ENCODE results near the gene AEBP1. TPM values are rescaled to one million over a fixed set of nuclear protein-coding genes. Genes with fewer than 3 reads are reported as not detected.

Gene AEBP1
- total RNA-seq, 2 donors from 2014 or later, result 39.2 to 51.9 TPM

GRCh38 chr7:44095781-44096180 lies 8.4 kb upstream of the AEBP1 start:
- Histone ChIP-seq H3K4me1 (no peaks in the 10 kb centered on the region), H3K9me3 (no peaks in the 10 kb centered on the region), H3K4me3 (no peak overlapping the region), H3K27me3 (no peaks in the 10 kb centered on the region), H3K36me3 (replicated peaks in 1 of 2; ENCODE audit: insufficient read depth in 1 of 2, low read depth in 2 of 2) (no peaks in the 10 kb centered on the region), H3K27ac (no peak overlapping the region)
- TF ChIP-seq CTCF (IDR thresholded peaks at IDR 0.05) (no peak), POLR2A (IDR thresholded peaks at IDR 0.05) (no peak)
- WGBS, 2 donors, result 84 to 94% methylated on average over 3 of the region's 3 CpGs
- DNase-seq, result no peak
- intact Hi-C loops (cut with DNase I), result no loop called here
- no peak for ATAC-seq

- no peak overlapping the region for H3K4me3 ChIP-seq
- H3K9me3 ChIP-seq, result no peaks in the 10 kb centered on the region
- 69 to 79% methylated on average over 6 to 8 of the region's 8 CpGs for WGBS, 2 donors
- no peaks in the 10 kb centered on the region for H3K4me1 ChIP-seq
- no peak for ATAC-seq
- no peak for DNase-seq
- no peaks in the 10 kb centered on the region for H3K36me3 ChIP-seq (replicated peaks in 1 of 2; ENCODE audit: insufficient read depth in 1 of 2, low read depth in 2 of 2)
- H3K27ac ChIP-seq, result no peak overlapping the region
- no peaks in the 10 kb centered on the region for H3K27me3 ChIP-seq
- intact Hi-C loops (cut with DNase I), result no loop called here
- TF ChIP-seq CTCF (IDR thresholded peaks at IDR 0.05) (no peak), POLR2A (IDR thresholded peaks at IDR 0.05) (no peak)
These were observed 7.7 kb upstream of the AEBP1 start for GRCh38 chr7:44096326-44096881.

DNA sequence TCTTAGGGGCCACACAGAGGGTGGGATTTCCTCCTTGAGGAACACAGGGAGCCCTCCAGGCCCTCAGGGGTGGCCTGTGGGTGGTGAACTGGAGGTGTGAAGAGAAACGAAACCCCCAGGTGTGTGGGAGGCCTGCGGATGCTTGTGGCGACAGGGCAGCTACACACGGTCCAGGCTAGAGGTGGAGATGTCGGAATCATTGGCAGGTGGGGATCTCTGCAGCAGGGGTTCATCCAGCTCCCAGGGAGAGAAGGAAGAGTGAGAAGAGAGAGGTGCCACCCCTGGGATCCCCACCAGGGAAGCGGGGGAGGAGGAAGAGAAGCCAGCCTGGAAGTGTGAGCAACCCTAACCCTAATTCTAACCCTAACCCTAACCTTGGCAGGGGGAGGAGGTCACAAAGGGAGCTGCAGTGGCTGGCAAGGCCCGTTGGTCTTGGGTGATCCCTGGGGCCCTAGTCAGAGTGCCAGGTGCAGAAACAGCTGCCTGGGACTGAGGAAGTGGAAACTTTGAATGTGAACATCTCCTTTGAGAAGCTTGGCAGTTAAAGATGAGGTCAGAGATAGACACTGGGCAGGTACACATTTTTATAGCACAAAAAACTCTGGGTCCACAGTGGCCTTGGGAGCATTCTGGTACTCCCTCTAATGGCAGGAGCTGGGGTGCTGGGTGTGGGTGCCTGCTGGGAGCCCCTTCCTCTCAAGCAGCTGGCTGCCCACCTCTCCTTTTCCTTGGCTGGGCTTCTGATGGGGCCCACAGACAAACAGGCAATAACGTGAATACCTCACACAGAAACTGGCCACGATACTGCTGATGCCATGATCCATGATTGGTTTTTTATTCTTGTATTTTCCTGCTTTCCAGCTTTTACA lies 6.8 kb upstream of the AEBP1 start:
- intact Hi-C loops (cut with DNase I), result no loop called here
- Histone ChIP-seq H3K9me3 (no peaks in the 10 kb centered on the region), H3K4me1 (no peaks in the 10 kb centered on the region), H3K27me3 (no peaks in the 10 kb centered on the region), H3K36me3 (replicated peaks in 1 of 2; ENCODE audit: insufficient read depth in 1 of 2, low read depth in 2 of 2) (no peaks in the 10 kb centered on the region), H3K27ac (no peak overlapping the region), H3K4me3 (no peak overlapping the region)
- TF ChIP-seq CTCF (IDR thresholded peaks at IDR 0.05) (no peak), POLR2A (IDR thresholded peaks at IDR 0.05) (no peak)
- DNase-seq (no peak), ATAC-seq (no peak)
- 72 to 77% methylated on average over 9 of the region's 9 CpGs for WGBS, 2 donors

DNA sequence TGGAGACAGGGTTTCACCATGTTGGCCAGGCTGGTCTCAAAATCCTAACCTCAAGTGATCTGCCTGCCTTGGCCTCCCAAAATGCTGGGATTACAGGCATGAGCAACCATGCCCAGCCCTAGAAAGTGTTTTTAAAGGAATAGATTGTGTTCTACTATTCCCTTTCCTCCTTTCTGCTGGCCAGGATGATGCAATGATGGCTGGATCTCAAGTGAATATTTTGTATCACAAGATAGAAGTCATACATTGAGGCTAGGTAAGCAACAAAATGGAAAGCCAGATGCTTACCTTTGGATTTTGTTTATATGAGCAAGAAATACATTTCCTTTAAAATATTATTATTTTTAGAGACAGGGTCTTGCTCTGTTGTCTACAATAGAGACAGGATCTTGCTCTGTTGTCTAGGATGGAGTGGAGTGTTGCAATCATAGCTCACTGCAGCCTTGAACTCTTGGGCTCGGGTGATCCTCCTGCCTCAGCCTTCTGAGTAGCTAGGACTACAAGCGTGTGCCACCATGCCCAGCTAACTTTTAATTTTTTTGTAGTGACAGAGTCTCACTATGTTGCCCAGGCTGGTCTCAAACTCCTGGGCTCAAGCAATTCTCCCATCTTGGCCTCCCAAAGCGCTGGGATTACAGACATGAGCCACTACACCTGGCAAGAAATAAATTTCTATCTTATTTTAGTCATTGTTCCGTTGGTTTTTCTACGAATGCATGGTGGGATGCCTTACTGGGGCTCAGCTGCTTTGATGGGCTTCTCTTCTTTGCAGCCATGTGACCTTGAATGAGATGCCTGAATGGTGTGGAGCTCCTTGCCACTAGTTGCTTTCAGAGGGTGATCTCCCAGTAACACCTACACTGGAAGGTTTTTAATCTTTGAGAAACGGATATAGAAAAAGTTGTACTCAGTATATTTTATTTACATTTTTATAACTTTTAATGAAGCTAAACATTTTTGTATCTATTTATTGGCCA lies 5.8 kb upstream of the AEBP1 start:
- intact Hi-C loops (cut with DNase I), result no loop called here
- 69 to 73% methylated on average over 6 of the region's 6 CpGs for WGBS, 2 donors
- no peak overlapping the region for H3K4me3 ChIP-seq
- no peaks in the 10 kb centered on the region for H3K9me3 ChIP-seq
- DNase-seq (no peak), ATAC-seq (no peak)
- no peak for TF ChIP-seq POLR2A (IDR thresholded peaks at IDR 0.05)
- no peak for TF ChIP-seq CTCF (IDR thresholded peaks at IDR 0.05)
- no peaks in the 10 kb centered on the region for H3K36me3 ChIP-seq (replicated peaks in 1 of 2; ENCODE audit: insufficient read depth in 1 of 2, low read depth in 2 of 2)
- no peaks in the 10 kb centered on the region for H3K27me3 ChIP-seq
- no peaks in the 10 kb centered on the region for H3K4me1 ChIP-seq
- H3K27ac ChIP-seq, result no peak overlapping the region
